NCI-H2107 (cell line): ENCODE data around the gene GPBAR1.
"Not testable (repeated sequence)": the region's sequence is repeated elsewhere in the genome, so short reads cannot be mapped to it uniquely, and the experiment has no call there.

Source experiments
- DNase-seq: peaks from one replicate; lab custom pipeline; 2025; lab: John Stamatoyannopoulos, UW

The GPBAR1 gene

DNA sequence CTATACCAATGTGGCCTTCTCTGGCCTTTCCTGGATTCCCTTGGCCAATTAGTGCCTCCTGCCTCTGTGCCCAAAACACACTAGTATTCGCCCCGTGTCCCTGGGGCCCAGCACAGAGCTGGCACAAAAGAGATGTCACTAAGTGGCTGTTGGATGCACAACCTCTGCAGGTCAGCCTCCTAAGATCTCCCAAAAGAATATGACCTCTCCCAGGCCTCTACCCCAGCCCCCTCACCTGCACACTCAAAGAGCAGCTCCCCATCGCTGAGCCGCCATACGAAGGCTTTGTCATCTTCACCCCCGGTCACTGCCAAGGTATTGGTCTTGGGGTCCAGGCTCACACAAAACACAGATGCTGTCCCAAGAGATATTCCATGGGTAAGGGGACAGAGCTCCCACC, 6.4 kb downstream of the GPBAR1 start:
- no peak for DNase-seq

DNA sequence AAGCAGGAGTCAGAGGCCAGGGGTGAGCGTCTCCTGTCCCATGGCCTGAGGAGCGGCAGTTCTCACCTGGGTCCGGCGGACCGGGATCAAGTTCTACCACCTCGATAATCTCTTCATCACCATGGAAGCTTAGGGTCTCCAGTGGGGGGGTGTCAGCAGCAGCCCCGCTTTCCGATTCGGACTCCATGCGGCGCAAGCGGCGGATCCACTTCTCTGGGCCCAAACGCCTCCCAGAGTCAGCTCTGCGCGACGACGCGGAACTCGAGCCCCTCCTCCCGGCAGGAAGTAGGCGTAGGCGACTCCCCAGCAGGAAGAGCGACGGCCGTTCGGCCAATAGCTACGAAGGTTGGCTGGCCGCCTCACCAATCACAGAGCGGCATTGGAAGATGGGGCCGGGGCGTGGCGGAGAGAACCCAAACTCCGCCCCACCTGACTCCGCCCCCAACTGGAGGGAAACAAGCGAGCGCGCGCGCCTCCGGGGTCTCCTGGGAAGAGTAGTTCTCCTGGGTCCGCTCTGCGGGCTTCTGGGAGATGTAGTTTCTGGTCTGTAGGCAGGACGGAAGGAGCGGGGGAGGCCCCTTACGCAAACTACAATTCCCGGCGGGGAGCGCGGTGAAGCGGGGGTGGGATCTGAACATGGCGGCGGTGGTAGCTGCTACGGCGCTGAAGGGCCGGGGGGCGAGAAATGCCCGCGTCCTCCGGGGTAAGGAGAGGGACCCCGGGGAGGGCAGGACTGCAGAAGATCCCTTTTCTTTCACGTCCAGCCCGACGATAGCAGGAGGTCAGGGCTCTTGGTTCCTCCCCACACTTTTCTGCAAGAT, 9.3 kb downstream of the GPBAR1 start, which contains the start of the genes AAMP and PNKD:
Gene AAMP (minus strand): TSS at position 238 of the 821 bp plus-strand sequence. CDS start 51 bp downstream, at position 187.
Gene PNKD (plus strand): TSS at position 620 of the 821 bp plus-strand sequence. CDS start 17 bp downstream, at position 637.
- peak; percentile 98 for DNase-seq

- no peak for DNase-seq
Measured at GRCh38 chr2:218270721-218271486, 10.1 kb downstream of the GPBAR1 start.

GRCh38 chr2:218271487-218271797, 10.6 kb downstream of the GPBAR1 start:
- DNase-seq: no peak

DNA sequence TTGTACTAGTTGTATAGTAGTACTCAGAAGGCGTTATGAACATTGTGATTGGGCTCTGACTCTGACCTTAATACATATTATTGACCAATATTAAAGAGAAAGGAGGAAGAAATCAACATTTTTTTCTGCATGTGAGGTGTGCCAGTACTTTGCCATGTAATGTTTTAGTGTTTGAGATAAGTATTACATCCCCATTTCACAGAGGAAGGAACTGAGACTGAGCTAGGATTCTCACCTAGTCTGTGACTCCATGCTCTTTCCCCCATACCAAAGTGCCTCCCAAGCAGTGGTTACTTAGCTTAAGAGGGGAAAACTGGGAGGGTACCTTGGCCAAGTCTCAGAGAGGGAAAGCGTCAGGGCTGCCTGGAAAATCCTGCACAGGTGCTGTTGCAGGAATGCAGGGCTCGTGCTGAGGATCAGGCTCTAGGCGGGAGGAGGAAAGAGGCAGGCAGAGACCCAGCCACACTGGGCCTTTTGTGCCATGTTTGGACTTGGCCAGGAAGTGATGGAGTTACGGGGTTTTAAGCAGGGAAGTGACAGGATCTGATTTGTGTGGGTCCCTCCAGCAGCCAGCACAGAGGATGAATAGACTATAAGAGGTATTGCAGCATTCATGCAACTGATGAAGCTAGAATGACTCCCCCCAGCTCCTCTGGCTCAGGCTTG, 11.2 kb downstream of the GPBAR1 start:
- DNase-seq: no peak

GRCh38 chr2:218272531-218273212, 11.9 kb downstream of the GPBAR1 start:
- peak; percentile 33 for DNase-seq

DNA sequence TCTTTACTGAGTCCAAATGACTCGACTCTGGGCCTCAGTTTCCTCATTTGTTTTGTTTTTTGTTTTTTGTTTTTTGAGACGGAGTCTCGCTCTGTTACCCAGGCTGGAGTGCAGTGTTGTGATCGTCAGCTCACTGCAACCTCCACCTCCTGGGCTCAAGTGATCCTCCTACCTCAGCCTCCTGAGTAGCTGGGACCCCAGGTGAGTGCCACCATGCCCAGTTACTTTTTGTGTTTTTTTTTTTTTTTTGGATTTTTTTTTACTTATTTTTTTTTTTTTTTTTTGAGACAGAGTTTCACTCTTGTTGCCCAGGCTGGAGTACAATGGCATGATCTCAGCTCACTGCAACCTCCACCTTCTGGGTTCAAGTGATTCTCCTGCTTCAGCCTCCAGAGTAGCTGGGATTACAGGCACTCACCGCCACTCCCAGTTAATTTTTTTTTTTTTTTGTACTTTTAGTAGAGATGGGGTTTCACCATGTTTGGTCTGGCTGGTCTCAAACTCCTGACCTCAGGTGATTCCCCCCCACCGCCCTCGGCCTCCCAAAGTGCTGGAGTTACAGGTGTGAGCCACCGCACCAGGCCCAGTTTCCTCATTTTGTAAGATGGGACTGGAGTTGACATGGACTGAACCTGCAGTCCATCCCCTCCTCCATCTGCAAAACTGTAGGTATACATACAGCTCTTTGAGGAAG, 12.5 kb downstream of the GPBAR1 start:
- not testable (repeated sequence) for DNase-seq

DNA sequence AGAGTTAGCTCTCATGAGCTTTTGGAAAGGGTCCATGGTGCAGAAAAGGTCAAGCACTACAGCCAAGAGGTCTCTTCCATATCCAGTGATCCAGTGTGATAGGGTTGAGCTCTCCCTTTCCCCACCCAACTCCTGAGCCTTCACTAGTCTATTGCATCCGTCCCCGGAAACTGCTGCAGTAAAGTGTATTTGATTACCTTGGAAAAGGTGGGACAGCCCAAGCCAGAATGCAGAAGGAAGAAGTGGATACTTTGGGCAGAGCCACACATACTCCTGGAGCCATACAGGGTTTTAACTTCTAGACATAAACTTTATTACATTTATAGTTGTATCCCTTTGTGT, 13.1 kb downstream of the GPBAR1 start:
- DNase-seq: no peak

- no peak for DNase-seq
Measured at GRCh38 chr2:218274586-218274985, 13.8 kb downstream of the GPBAR1 start.

DNA sequence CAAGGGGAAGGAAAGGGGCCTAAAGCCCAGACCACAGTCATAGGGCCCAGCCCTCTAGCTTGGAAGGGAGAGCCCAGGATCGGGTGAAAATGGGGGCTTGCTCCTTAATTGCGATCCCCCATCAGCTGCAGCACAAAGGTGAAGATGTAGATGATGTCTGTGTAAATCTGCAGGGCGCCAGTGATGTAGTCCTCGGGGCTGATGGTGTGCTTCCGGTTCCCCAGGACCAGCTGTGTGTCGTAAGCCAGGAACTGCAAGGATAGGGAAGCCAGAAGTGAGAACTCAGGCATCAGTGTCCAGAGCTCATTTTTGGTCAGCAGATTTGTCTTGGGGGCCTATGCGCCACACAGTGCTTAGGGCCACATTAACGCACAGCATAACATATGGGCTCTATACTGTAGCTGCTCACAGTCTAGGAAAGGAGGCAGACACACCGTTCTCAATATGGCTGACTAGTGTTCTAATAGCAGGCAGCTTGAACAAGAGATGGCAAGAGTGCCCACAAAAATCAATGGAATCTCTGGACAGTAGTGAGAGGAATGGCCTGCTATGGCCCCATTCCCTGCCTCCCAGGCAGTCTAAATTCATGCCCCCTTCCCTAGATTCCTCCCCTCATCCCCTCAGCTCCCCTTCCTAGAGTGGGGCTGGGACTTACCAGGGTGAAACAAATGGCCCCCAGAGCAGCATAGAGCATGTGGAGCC, 14.7 kb downstream of the GPBAR1 start:
- DNase-seq: no peak

DNA sequence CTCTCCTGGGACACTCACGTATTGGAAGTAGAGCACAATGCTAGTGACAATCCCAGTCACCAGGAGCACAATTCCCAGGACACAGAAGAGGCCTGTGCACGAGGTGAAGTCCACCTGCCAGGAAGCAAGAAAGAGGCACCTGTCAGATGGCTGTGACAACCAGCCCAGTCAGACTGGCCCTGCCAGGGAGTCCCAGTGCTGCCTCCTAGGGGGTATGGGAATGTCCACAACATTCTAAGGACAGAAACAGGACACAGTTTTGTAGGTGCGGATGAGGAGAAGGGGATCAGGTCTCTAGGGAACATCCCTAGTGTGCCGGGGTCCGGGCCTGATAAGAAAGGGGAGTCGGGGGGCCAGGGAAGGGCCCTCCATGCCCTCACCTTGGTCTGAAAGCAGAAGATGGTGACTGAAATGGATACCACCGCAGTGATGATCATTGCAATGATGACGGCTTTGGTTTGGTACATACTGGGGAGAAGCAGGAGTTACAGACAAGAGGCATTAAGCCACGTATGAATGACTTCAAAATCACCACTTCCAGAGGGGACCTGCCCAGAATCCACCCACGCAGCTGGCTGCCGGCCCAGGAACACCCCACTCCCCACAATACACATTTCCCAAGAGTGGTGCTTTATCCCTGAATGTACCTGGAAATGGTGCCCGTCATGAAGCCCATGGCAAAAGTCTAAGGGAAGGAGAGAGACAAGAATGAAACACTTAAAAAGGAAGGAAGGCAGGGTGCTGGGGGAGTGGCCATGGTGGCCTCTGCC, 16.4 kb downstream of the GPBAR1 start:
- no peak for DNase-seq

- no peak for DNase-seq
Measured at GRCh38 chr2:218277921-218278320, 17.1 kb downstream of the GPBAR1 start.

DNA sequence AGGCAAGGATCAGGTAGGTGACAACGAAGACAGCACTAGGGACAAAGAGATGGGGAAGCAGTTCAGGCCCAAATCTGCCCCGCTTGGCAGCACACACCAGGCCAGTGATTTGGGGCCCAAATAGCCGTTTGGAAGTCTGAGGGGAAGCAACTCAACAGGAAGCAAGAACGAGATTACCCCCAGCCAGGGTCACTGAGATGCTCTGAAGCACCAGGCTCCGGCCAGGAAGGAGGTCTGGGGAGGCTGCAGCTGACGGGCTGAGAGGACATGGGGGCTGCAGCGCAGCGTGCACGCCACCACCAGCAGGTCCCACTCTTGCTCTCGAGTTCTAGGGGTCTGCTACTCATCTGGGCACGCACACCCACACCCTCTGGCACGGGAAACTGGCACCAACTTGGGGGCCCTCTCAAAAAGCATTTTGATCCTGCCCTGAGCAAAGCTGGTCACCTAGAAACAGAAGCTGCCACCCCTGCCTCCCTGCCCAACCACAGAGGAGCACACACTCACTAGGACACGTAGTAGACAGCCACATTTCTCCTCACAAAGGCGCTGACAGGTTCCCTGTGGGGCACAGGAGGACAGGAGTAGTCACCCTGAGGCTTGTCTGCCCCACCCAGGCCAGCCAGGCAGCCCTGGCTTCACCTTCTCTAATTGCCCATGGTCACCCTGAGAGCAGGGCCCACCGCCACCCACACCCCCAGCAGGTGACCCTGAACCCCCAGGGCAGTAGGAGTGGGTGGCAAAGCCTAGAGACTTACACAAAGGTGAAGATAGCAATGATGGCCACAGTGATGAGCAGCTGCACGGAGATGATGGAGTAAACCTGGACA, 17.9 kb downstream of the GPBAR1 start:
- DNase-seq: no peak

GRCh38 chr2:218280260-218280870, 19.6 kb downstream of the GPBAR1 start:
- no peak for DNase-seq

DNA sequence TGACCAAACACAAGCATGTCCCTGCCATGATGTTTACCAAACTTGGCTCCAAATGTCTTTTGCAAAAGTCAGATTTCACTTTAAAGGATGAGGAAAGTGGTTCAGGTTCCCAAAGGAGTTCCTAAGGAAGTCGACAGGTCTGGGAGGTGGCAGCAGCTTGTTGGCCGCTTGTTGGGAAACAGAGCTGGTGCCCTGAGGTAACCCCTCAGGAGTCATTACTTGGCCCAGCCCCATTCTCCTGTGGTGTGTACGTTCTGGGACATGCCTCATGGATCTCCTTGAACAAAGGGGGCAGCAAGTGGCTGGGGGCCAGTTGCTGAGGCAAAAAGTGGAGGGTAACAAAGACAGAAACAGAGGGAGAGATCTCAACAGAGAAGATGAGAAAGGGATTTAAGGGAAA, 20.6 kb downstream of the GPBAR1 start:
- DNase-seq: no peak

- no peak for DNase-seq
Measured at GRCh38 chr2:218282173-218282991, 21.6 kb downstream of the GPBAR1 start.

GRCh38 chr2:218284106-218284811, 23.4 kb downstream of the GPBAR1 start:
- no peak for DNase-seq
